HepG2 (cell line): ENCODE results near the gene PACSIN1. TPM values are rescaled to one million over a fixed set of nuclear protein-coding genes. Genes with fewer than 3 reads are reported as not detected.

Experiments used
- ATAC-seq: fragments of 200-7000 bp; cut with Tn5 transposase; 3 replicates; pipeline ENCODE4 v1.9.1; 2020; ENCODE audit warnings: mild to moderate bottlenecking, moderate library complexity
- BruUV-seq: library from RNA; stranded (reverse); fragments of 400-500 nt; replicated peaks from 2 replicates; lab custom pipeline; 2021; lab: Mats Ljungman, UMichigan
- CTCF ChIA-PET: fragments of 300-600 bp; formaldehyde crosslinking; extraction: SDS; loops from one replicate; lab custom pipeline; 2021; ENCODE audit warnings: low total read pairs, inconsistent platforms, low intra/inter-chr PET ratio; lab: Yijun Ruan, JAX
- POLR2A ChIA-PET: fragments of 350-600 bp; sonication (Branson Sonifier 250); formaldehyde crosslinking; loops from one replicate; lab custom pipeline; 2020; ENCODE audit warnings: antibody characterized with exemption, inconsistent platforms; lab: Yijun Ruan, JAX
- DNase-seq: peaks from one replicate; pipeline ENCODE4 v3.0.0-alpha.2; 2015; ENCODE audit warnings: low spot score
- FAIRE-seq: peaks from 3 replicates; lab custom pipeline; 2011; peaks lifted over from hg19 to GRCh38; lab: Jason Lieb, UNC
- H2AFZ ChIP-seq: one replicate; pipeline ENCODE4 v1.6.1; 2011; ENCODE audit warnings: low read length, inconsistent platforms
- H3K27ac ChIP-seq: fragments of 300-600 bp; 3 replicates; pipeline ENCODE4 v1.8.0; 2011; ENCODE audit warnings: mixed run types, mild to moderate bottlenecking, mixed read lengths, low read length, inconsistent platforms; ENCODE audit not compliant: insufficient read depth; ENCODE audit errors: extremely low read length
- H3K27me3 ChIP-seq, 2 experiments: fragments of 200-600 bp in 1 of 2; 2 replicates in 1 of 2; 3 replicates in 1 of 2; pipeline versions ENCODE4 v1.6.0 to v1.8.0; 2011; ENCODE audit warnings: low read length in 2 of 2, mild to moderate bottlenecking in 2 of 2, moderate library complexity in 2 of 2, inconsistent platforms in 1 of 2; ENCODE audit not compliant: insufficient read depth in 2 of 2, control insufficient read depth in 1 of 2
- H3K36me3 ChIP-seq, 2 experiments: fragments of 200-600 bp in 1 of 2; replicated peaks in 1 of 2; 2 replicates in 1 of 2; 3 replicates in 1 of 2; pipeline versions ENCODE4 v1.5.1 to v1.8.0; 2011; ENCODE audit warnings: low read length in 2 of 2, inconsistent platforms in 1 of 2; ENCODE audit not compliant: insufficient read depth in 2 of 2, control insufficient read depth in 1 of 2
- H3K4me1 ChIP-seq: 2 replicates; pipeline ENCODE4 v1.5.1; 2012; ENCODE audit warnings: low read length, inconsistent platforms; ENCODE audit not compliant: insufficient read depth
- H3K4me2 ChIP-seq: 2 replicates; pipeline ENCODE4 v1.6.0; 2011; ENCODE audit warnings: low read depth, low read length, inconsistent platforms
- H3K4me3 ChIP-seq, 3 experiments: fragments of 200-600 bp in 1 of 3; sonication (generic), shearing (Covaris generic) in 1 of 3; replicated peaks in 1 of 3; 2 replicates each; pipeline ENCODE4 v1.5.1; 2011 to 2016; ENCODE audit warnings: low read length in 3 of 3, inconsistent platforms in 2 of 3, low read depth in 2 of 3, mild to moderate bottlenecking in 2 of 3, control low read depth in 1 of 3, mixed read lengths in 1 of 3; ENCODE audit not compliant: insufficient read depth in 1 of 3
- H3K79me2 ChIP-seq: one replicate; pipeline ENCODE4 v1.6.1; 2011; ENCODE audit warnings: low read length, inconsistent platforms; ENCODE audit not compliant: insufficient read depth
- H3K9ac ChIP-seq: 2 replicates; pipeline ENCODE4 v1.6.0; 2011; ENCODE audit warnings: mild to moderate bottlenecking, low read depth, low read length, inconsistent platforms; ENCODE audit not compliant: insufficient read depth
- H3K9me3 ChIP-seq: 2 replicates; pipeline ENCODE4 v1.5.1; 2012; ENCODE audit warnings: mild to moderate bottlenecking, low read length
- H4K20me1 ChIP-seq: 2 replicates; pipeline ENCODE4 v1.6.0; 2011; ENCODE audit warnings: inconsistent platforms, mild to moderate bottlenecking, low read length, moderate library complexity; ENCODE audit not compliant: insufficient read depth
- HNRNPLL ChIP-seq: fragments of 200-400 bp; formaldehyde crosslinking; IDR thresholded peaks from 2 replicates; pipeline ENCODE4 v1.6.1; 2017; ENCODE audit warnings: mild to moderate bottlenecking, low read depth, low read length; ENCODE audit not compliant: poor library complexity, severe bottlenecking
- PITX1 ChIP-seq: sonication (generic); formaldehyde crosslinking; IDR thresholded peaks from 2 replicates; pipeline ENCODE4 v1.5.1; 2020; ENCODE audit warnings: mild to moderate bottlenecking, missing genetic modification reagents
- ZNF225 ChIP-seq: sonication (generic); formaldehyde crosslinking; IDR thresholded peaks from 2 replicates; pipeline ENCODE4 v1.4.0; 2020; ENCODE audit warnings: mild to moderate bottlenecking, missing genetic modification reagents
- ZNF296 ChIP-seq: sonication (generic); formaldehyde crosslinking; conservative IDR thresholded peaks from 2 replicates; pipeline ENCODE4 v1.5.0; 2020; ENCODE audit warnings: mild to moderate bottlenecking, missing genetic modification reagents
- WGBS: methylation state at CpG from one replicate; pipeline ENCODE4 v1.1.6; 2017; ENCODE audit warnings: low lambda C conversion rate; 5-methylcytosine and 5-hydroxymethylcytosine counted together
- in situ Hi-C: cut with HindIII; loops from 2 replicates; pipeline ENCODE4 v1.10.0; 2017; ENCODE audit warnings: low pct_unique_long_range_greater_than_20kb; ENCODE audit not compliant: extremely low pct_ligation_motif_present
- intact Hi-C: fragments of 100-400 bp; cut with micrococcal nuclease; formaldehyde crosslinking; loops from one replicate; pipeline ENCODE4 v1.10.0; 2022; ENCODE audit not compliant: unreplicated experiment
- polyA plus RNA-seq, 8 experiments: library from polyadenylated mRNA; depleted of rRNA in 3 of 8; stranded (reverse) in 7 of 8; unstranded in 1 of 8; fragments of >200 nt; fragmentation: Illumina TruSeq in 4 of 8; extraction: Trizol in 4 of 8; gene quantifications; 2 replicates each; pipeline versions ENCODE4 v1.2.1 to v1.2.3, GENCODE V29; 2011 to 2016; ENCODE audit warnings: low read depth in 4 of 8, missing spikeins in 1 of 8, mixed read lengths in 1 of 8; ENCODE audit not compliant: insufficient read depth in 1 of 8
- total RNA-seq, 5 experiments: library from RNA; depleted of rRNA; stranded (reverse); fragments of >200 nt; fragmentation: Illumina TruSeq; extraction: Trizol; gene quantifications; 2 replicates each; pipeline ENCODE4 v1.2.3, GENCODE V29; 2016; ENCODE audit warnings: low read depth in 1 of 5

PACSIN1 gene
- total and polyA plus RNA-seq, 2 of the 13 experiments (the other 11 are each of a cell fraction or from before 2014, with no cell fraction given) = not detected

DNA sequence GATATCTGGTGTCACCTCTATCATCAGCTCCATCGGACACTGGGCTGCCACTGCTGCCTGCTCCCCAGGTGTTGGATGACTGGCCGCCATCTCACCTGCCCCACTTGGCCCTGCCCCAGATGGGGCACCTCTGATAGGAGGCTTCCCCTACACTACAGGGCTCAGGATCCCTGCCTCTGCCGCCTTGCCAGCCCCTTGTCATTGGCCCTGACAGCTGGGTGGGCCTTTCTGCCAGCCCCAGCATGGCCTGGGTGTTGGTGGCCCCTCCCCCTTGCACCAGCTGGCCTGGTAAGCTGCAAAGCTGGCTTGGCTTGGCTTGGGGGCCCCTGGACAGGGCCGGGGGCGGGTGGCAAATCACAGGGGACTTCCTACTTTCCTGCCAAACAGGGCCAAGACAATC lies 10.6 kb downstream of the PACSIN1 start:
- DNase-seq (no peak), ATAC-seq (peak; percentile 23; the same call in 2 of the 3 replicates), FAIRE-seq (no peak)
- Histone ChIP-seq H3K4me2 (no peak overlapping the region), H3K27me3 (peaks cover 0 to 4% of the 10 kb centered on the region in 2 experiments; a peak in 1 of 5 replicates), H3K9ac (no peak overlapping the region), H4K20me1 (no peaks in the 10 kb centered on the region), H3K9me3 (no peaks in the 10 kb centered on the region), H3K4me3 (no peak overlapping the region), H3K36me3 (no peaks in the 10 kb centered on the region), H3K79me2 (no peaks in the 10 kb centered on the region), H3K27ac (no peak overlapping the region), H3K4me1 (no peaks in the 10 kb centered on the region), H2AFZ (no peak overlapping the region)
- in situ Hi-C loops = no loop called here
- CTCF ChIA-PET = no interaction called here
- WGBS = 18% methylated on average over 4 of the region's 5 CpGs
- intact Hi-C loops = no loop called here
- no TSS peak for BruUV-seq
- POLR2A ChIA-PET = interaction anchor here (0.9 kb wide), 1 partner anchor 50 kb away, joined by 3 read pairs; the partner anchor contains the start of gene RPS10
- TF ChIP-seq PITX1 (CRISPR knock-in tag) = no peak
- no peak for TF ChIP-seq ZNF296
- peak; percentile 20 for TF ChIP-seq HNRNPLL

DNA sequence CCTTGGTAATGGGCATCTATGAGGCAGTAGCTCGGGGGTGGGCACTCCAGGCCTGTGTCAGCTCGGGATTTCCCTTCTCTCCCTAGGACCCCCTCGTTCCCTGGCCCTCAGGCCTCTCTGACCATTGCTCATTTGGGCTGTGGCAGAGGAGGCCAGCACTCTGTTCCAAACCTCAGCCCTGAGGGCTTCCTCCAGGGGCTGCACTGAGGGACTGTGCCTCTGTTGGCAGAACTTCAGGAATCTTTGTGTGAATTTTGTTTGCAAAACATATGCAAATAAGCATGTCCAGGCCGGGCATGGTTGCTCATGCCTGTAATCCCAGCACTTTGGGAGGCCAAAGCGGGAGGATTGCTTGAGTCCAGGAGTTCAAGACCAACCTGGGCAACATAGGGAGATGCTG lies 11.0 kb downstream of the PACSIN1 start:
- Histone ChIP-seq H3K4me1 (no peaks in the 10 kb centered on the region), H3K4me2 (no peak overlapping the region), H3K4me3 (no peak overlapping the region), H3K27me3 (peaks cover 0 to 4% of the 10 kb centered on the region in 2 experiments; a peak in 1 of 5 replicates), H3K9ac (no peak overlapping the region), H2AFZ (no peak overlapping the region), H3K27ac (no peak overlapping the region), H4K20me1 (no peaks in the 10 kb centered on the region), H3K79me2 (no peaks in the 10 kb centered on the region), H3K36me3 (no peaks in the 10 kb centered on the region), H3K9me3 (no peaks in the 10 kb centered on the region)
- FAIRE-seq (no peak), ATAC-seq (no peak), DNase-seq (no peak)
- 50% methylated on average over 2 of the region's 5 CpGs for WGBS
- CTCF ChIA-PET = no interaction called here
- no peak for TF ChIP-seq ZNF225 (CRISPR knock-in tag)
- BruUV-seq = no TSS peak
- intact Hi-C loops (no loop called here), in situ Hi-C loops (no loop called here)
- POLR2A ChIA-PET = no interaction called here
